Right lobe of liver (tissue), 6 donors: ENCODE results near the gene PRIM2. TPM values are rescaled to one million over a fixed set of nuclear protein-coding genes. Genes with fewer than 3 reads are reported as not detected.
"Not testable (repeated sequence)": the region's sequence is repeated elsewhere in the genome, so short reads cannot be mapped to it uniquely, and the experiment has no call there.

Experiments used
- ATAC-seq, 4 donors: fragments of 200-7000 bp; cut with Tn5 transposase; one replicate each; pipeline ENCODE4 v1.9.1; 2020; ENCODE audit warnings: mild to moderate bottlenecking in 4 of 4, moderate library complexity in 4 of 4
- DNase-seq, 3 donors: peaks; one replicate each; pipeline ENCODE4 v3.0.0-alpha.2; 2020
- H3K27ac ChIP-seq, 3 donors: fragments of 200-600 bp; one replicate each; pipeline ENCODE4 v1.8.0; 2022
- H3K27me3 ChIP-seq, 2 donors: fragments of 200-600 bp; one replicate each; pipeline ENCODE4 v1.8.0; 2022
- H3K36me3 ChIP-seq, 4 donors: fragments of 200-600 bp; sonication (generic) in 1 of 4; one replicate each; pipeline versions ENCODE4 v1.5.1 to v1.8.0; 2017 to 2022; ENCODE audit warnings: control low read depth in 1 of 4
- H3K4me1 ChIP-seq, 4 donors: fragments of 200-600 bp; sonication (generic) in 1 of 4; one replicate each; pipeline versions ENCODE4 v1.5.1 to v1.8.0; 2017 to 2022; ENCODE audit warnings: control low read depth in 1 of 4
- H3K4me3 ChIP-seq, 3 donors: fragments of 200-600 bp; one replicate each; pipeline ENCODE4 v1.8.0; 2022
- H3K9me3 ChIP-seq, 4 donors: fragments of 200-600 bp; sonication (generic) in 1 of 4; one replicate each; pipeline versions ENCODE4 v1.5.1 to v1.8.0; 2017 to 2022; ENCODE audit warnings: control low read depth in 1 of 4
- CTCF ChIP-seq, 4 donors: fragments of 200-600 bp in 3 of 4; fragments of 450-650 bp in 1 of 4; IDR thresholded peaks; one replicate each; pipeline versions ENCODE4 v1.5.1 to v1.8.0; 2016 to 2022; ENCODE audit warnings: antibody characterized with exemption in 4 of 4, mild to moderate bottlenecking in 2 of 4
- POLR2A ChIP-seq: fragments of 450-650 bp; IDR thresholded peaks from one replicate; pipeline ENCODE4 v1.6.1; 2017; ENCODE audit warnings: antibody characterized with exemption, mild to moderate bottlenecking
- WGBS: methylation state at CpG from one replicate; pipeline ENCODE4 v1.1.6; 2018; ENCODE audit warnings: low coverage, low lambda C conversion rate; ENCODE audit not compliant: insufficient coverage; ENCODE audit errors: missing lambda C conversion rate; 5-methylcytosine and 5-hydroxymethylcytosine counted together
- intact Hi-C, 2 donors: fragments of 100-400 bp; cut with DNase I; formaldehyde crosslinking; loops; one replicate each; pipeline versions ENCODE4 v1.11.2 to v1.14.1; 2022
- total RNA-seq, 6 experiments: library from RNA; depleted of rRNA in 2 of 6; stranded (reverse); fragments of >200 nt in 2 of 6; fragmentation: NEBNext Ultra II Directional in 3 of 6; extraction: Animal tissue kit (Norgen Biotek cat#: 25700) in 3 of 6; gene quantifications; one replicate each; pipeline versions ENCODE4 v1.1.0 to v1.2.4, GENCODE V29; 2016 to 2023
- donor health status: DM: no; HTN: yes; CAD: no.
- donor health status: DM: no; HTN: no; CAD: no.
- donor health status: DM: no; HTN: no; CAD: no.
- donor health status: DM: no; HTN: yes; CAD: no.
- donor health status: DM: no; HTN: yes; CAD: no.

Gene PRIM2
- total RNA-seq, 6 experiments from 2014 or later: 2.8 to 5.8 (median 3.7) TPM

DNA sequence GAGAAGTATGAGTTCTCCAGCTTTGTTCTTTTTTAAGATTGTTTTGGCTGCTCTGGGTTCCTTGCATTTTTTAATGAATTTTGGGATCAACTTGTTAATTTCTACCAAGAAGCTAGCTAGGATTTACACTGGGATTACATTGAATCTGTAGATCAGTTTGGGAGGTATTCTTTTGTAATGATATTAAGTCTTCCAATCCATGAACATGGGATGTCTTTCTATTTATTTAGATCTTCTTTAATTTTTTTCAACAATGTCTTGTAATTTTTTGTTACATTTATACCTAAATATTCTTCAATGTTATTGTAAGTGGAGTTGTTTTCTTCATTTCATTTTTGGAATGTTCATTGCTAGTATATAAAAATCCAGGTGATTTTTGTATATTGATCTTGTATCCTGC lies 12.5 kb downstream of the PRIM2 start:
- no peaks in the 10 kb centered on the region for H3K4me1 ChIP-seq
- H3K4me3 ChIP-seq: no peak overlapping the region

DNA sequence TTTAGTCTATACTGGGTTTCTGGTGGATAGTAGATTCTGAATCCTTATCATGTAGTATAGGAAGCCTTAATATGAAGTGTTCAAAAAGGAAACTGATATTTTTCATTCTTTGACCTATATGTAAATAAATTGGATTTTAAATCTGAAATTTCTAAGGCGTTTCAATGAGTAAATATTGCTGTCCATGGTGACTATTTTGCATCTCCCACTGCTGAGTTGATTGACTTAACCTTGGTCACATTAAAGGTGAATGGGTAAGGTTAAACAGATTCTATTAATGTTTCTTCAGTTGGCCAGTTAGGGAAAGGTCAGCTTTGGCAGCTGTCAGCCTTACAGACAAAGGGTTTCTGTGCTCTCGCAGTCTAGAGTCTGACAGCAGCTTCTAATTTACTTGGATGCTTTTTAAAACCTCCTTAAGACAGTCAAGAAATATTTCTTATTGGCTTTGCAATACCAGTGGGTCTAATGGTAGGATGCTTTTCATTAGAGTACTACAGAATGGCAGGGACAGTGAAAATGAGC lies 24.8 kb downstream of the PRIM2 start:
- ATAC-seq (no peak), DNase-seq (no peak)
- Histone ChIP-seq H3K36me3 (no peaks in the 10 kb centered on the region), H3K9me3 (no peaks in the 10 kb centered on the region), H3K27ac (no peak overlapping the region), H3K4me1 (no peaks in the 10 kb centered on the region), H3K4me3 (no peak overlapping the region), H3K27me3 (no peaks in the 10 kb centered on the region)
- no peak for TF ChIP-seq CTCF (IDR thresholded peaks at IDR 0.05)
- TF ChIP-seq POLR2A: no peak
- 57% methylated on average over 2 of the region's 2 CpGs for WGBS
- intact Hi-C loops: no loop called here

More for the DNA sequence above, 12.5 kb downstream of the PRIM2 start:
- Histone ChIP-seq H3K9me3 (no peaks in the 10 kb centered on the region), H3K27me3 (no peaks in the 10 kb centered on the region), H3K36me3 (peaks cover 0 to 6% (median 1%) of the 10 kb centered on the region in 4 donors), H3K27ac (no peak overlapping the region)
- ATAC-seq (no peak), DNase-seq (no peak)
- TF ChIP-seq POLR2A: no peak
- TF ChIP-seq CTCF (IDR thresholded peaks at IDR 0.05): no peak
- intact Hi-C loops: no loop called here

DNA sequence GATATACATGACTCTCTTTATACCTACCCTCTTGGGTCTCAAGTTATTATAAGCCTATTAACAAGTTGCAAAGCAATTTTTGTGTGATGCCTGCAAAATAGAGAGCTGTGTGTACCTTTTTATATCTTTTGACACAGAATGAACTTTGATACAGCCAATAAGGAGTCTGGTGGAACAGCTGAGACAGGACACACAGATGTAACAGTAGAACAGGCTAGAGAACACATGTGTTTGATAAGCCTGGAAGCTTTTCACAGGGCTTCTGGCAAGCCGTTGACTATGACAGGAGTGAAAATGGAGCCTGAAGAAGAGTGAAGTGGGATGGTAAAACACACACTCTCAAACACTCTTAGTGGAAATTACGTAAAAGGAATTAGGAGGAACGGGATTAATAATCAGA lies 25.9 kb downstream of the PRIM2 start:
- ATAC-seq, H3K9me3 ChIP-seq, H3K27ac ChIP-seq, intact Hi-C loops, H3K36me3 ChIP-seq, H3K27me3 ChIP-seq, H3K4me1 ChIP-seq, DNase-seq, H3K4me3 ChIP-seq: not testable (repeated sequence)
- 91% methylated on average over 3 of the region's 3 CpGs for WGBS

GRCh38 chr6:57346715-57347114 lies 29.3 kb downstream of the PRIM2 start:
- H3K9me3 ChIP-seq, H3K27me3 ChIP-seq, H3K4me1 ChIP-seq, H3K36me3 ChIP-seq, intact Hi-C loops, DNase-seq, ATAC-seq, H3K4me3 ChIP-seq, H3K27ac ChIP-seq: not testable (repeated sequence)
- 90% methylated on average over 2 of the region's 2 CpGs for WGBS

- DNase-seq, H3K27me3 ChIP-seq, H3K27ac ChIP-seq, H3K4me1 ChIP-seq, intact Hi-C loops, H3K36me3 ChIP-seq, ATAC-seq, H3K9me3 ChIP-seq, H3K4me3 ChIP-seq: not testable (repeated sequence)
Observed at GRCh38 chr6:57347597-57347996, 30.2 kb downstream of the PRIM2 start.

GRCh38 chr6:57350443-57350842 lies 33.0 kb downstream of the PRIM2 start:
- H3K4me3 ChIP-seq, H3K36me3 ChIP-seq, ATAC-seq, intact Hi-C loops, H3K4me1 ChIP-seq, H3K27ac ChIP-seq, H3K9me3 ChIP-seq, H3K27me3 ChIP-seq, DNase-seq: not testable (repeated sequence)
- WGBS: 83% methylated on average over 4 of the region's 6 CpGs

DNA sequence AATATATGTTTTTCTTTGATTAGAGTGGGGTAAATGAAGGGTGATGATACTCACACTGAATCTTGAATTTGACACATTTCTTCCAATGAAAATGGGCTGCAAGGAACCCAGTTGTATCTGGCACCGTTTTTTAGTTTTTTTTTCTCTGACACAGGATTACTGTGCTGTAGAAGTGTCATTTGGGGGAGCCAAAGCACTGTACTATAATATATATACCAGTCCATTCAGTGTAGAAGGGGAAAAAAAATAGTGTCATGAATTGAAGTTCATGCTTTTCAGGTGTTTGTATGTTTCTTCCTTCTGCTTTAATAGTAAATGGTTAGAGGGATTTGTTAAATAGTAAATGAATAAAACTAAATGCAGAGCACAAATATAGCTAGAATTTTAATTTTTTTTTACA lies 35.2 kb downstream of the PRIM2 start:
- H3K27ac ChIP-seq, H3K4me3 ChIP-seq, H3K9me3 ChIP-seq, DNase-seq, H3K36me3 ChIP-seq, H3K4me1 ChIP-seq, H3K27me3 ChIP-seq, intact Hi-C loops: not testable (repeated sequence)
- WGBS: 20% methylated on average over 1 of the region's 1 CpG
- peak in 1 of 4 donors; percentile 28 for ATAC-seq

DNA sequence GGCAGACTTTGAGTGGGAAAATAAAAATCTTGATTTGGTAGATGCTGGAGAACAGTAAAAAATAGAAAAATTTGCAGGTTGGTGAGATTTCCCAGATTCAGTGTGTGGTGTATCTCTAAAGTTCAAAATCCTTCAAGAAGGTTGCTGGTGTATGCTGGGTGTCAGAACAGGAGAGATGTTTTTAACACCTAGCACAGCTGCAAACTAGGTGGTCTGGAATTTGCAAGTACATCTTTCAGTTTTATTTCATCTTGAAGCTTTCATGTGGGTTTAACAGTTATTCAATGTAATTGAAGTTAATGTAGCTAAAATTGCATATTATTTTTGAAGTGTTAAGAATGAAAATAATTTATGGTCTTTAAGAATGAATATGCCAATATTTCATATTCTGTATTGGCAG lies 40.9 kb downstream of the PRIM2 start:
- ATAC-seq: not testable (repeated sequence)

GRCh38 chr6:57359766-57360165 lies 42.3 kb downstream of the PRIM2 start:
- H3K4me3 ChIP-seq, ATAC-seq, H3K9me3 ChIP-seq, H3K27ac ChIP-seq, intact Hi-C loops, H3K27me3 ChIP-seq, H3K4me1 ChIP-seq, DNase-seq, H3K36me3 ChIP-seq: not testable (repeated sequence)

More for the DNA sequence above, 40.9 kb downstream of the PRIM2 start:
- H3K9me3 ChIP-seq, intact Hi-C loops, H3K36me3 ChIP-seq, H3K27me3 ChIP-seq, H3K27ac ChIP-seq, H3K4me3 ChIP-seq, DNase-seq, H3K4me1 ChIP-seq: not testable (repeated sequence)

- H3K9me3 ChIP-seq, H3K27me3 ChIP-seq, H3K36me3 ChIP-seq, intact Hi-C loops, ATAC-seq, H3K4me1 ChIP-seq, H3K27ac ChIP-seq, H3K4me3 ChIP-seq, DNase-seq: not testable (repeated sequence)
- 75% methylated on average over 2 of the region's 2 CpGs for WGBS
Observed at GRCh38 chr6:57362340-57362739, 44.9 kb downstream of the PRIM2 start.
